Measurements from ENCODE around the gene ZC3H7A. TPM values are rescaled to one million over a fixed set of nuclear protein-coding genes. Genes with fewer than 3 reads are reported as not detected.

ZC3H7A gene
- total and polyA plus RNA-seq, 5 donors from 2014 or later, result 43.3 to 157 (median 48.4) TPM

GRCh38 chr16:11748404-11749254 lies 48.4 kb downstream of the ZC3H7A start:
- H3K4me3 ChIP-seq (ENCODE audit: low read depth, low read length), result no peak overlapping the region
- H3K4me1 Mint-ChIP-seq, result peaks cover 6 to 23% (median 11%) of the 10 kb centered on the region in 4 donors
- H3K36me3 Mint-ChIP-seq, result peaks cover 34% of the 10 kb centered on the region
- no peaks in the 10 kb centered on the region for H3K9me3 Mint-ChIP-seq
- DNase-seq, result peak in 1 of 3 donors; percentile 57
- peak overlapping the region in 2 of 3 donors; percentile 62 to 87 for H3K27ac Mint-ChIP-seq
- peak overlapping the region in 1 of 4 donors; percentile 7 for H3K4me3 Mint-ChIP-seq
- H3K27me3 ChIP-seq (ENCODE audit: control insufficient read depth, insufficient read depth, low read length), result no peaks in the 10 kb centered on the region
- peaks cover 3% of the 10 kb centered on the region for H3K4me1 ChIP-seq (ENCODE audit: control insufficient read depth, insufficient read depth, low read length, poor library complexity, severe bottlenecking)
- H3K36me3 ChIP-seq (ENCODE audit: control insufficient read depth, insufficient read depth, low read length), result peaks cover 42% of the 10 kb centered on the region
- H3K27me3 Mint-ChIP-seq, result no peaks in the 10 kb centered on the region
- no peak overlapping the region for H3K27ac ChIP-seq (ENCODE audit: insufficient read depth, low read length, poor library complexity, severe bottlenecking)
- no peak for ATAC-seq (ENCODE audit: low read depth in 2 of 2)
- H3K9me3 ChIP-seq (ENCODE audit: control insufficient read depth in 2 of 2, low read length in 2 of 2), result no peaks in the 10 kb centered on the region

GRCh38 chr16:11747949-11748403 lies 49.1 kb downstream of the ZC3H7A start:
- H3K36me3 ChIP-seq (ENCODE audit: control insufficient read depth, insufficient read depth, low read length), result peaks cover 37% of the 10 kb centered on the region
- H3K4me3 ChIP-seq (ENCODE audit: low read depth, low read length), result no peak overlapping the region
- H3K27me3 Mint-ChIP-seq, result no peaks in the 10 kb centered on the region
- no peak overlapping the region for H3K27ac ChIP-seq (ENCODE audit: insufficient read depth, low read length, poor library complexity, severe bottlenecking)
- no peaks in the 10 kb centered on the region for H3K9me3 Mint-ChIP-seq
- ATAC-seq (ENCODE audit: low read depth in 2 of 2) (no peak), DNase-seq (no peak)
- no peaks in the 10 kb centered on the region for H3K9me3 ChIP-seq (ENCODE audit: control insufficient read depth in 2 of 2, low read length in 2 of 2)
- H3K4me1 Mint-ChIP-seq, result peaks cover 6 to 27% (median 15%) of the 10 kb centered on the region in 4 donors
- peak overlapping the region; percentile 48 to 87 (median 62) for H3K27ac Mint-ChIP-seq
- H3K4me1 ChIP-seq (ENCODE audit: control insufficient read depth, insufficient read depth, low read length, poor library complexity, severe bottlenecking), result peaks cover 9% of the 10 kb centered on the region
- H3K36me3 Mint-ChIP-seq, result peaks cover 29% of the 10 kb centered on the region
- H3K4me3 Mint-ChIP-seq, result peak overlapping the region in 1 of 4 donors; percentile 7
- H3K27me3 ChIP-seq (ENCODE audit: control insufficient read depth, insufficient read depth, low read length), result no peaks in the 10 kb centered on the region

DNA sequence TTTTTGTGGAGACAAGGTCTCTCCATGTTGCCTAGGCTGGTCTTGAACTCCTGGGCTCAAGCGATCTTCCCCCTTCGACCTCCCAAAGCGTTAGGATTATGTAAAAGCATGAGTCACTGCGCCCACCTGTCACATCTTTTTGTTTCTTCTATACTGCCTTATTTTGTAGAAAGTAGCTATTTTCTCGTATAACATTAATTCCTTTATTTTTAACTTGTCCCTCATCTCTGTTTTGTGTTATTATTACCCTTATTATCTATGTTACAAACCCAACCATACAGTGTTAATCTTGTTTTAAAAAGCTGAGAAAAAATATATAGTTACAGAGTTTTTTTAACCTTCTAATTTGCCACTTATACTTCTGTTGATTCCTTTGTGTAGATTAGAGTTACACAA lies 53.0 kb downstream of the ZC3H7A start:
- H3K9me3 Mint-ChIP-seq, result no peaks in the 10 kb centered on the region

GRCh38 chr16:11743308-11744074 lies 53.6 kb downstream of the ZC3H7A start:
- DNase-seq, result peak; percentile 21 to 57 (median 36)
- Mint-ChIP-seq H3K27ac (peak overlapping the region; percentile 91 to 99 (median 98)), H3K4me1 (peaks cover 34 to 52% (median 41%) of the 10 kb centered on the region in 4 donors), H3K27me3 (no peaks in the 10 kb centered on the region), H3K36me3 (peaks cover 6% of the 10 kb centered on the region), H3K4me3 (peak overlapping the region; percentile 90 to 99 (median 92)), H3K9me3 (no peaks in the 10 kb centered on the region)
- no peaks in the 10 kb centered on the region for H3K9me3 ChIP-seq (ENCODE audit: control insufficient read depth in 2 of 2, low read length in 2 of 2)
- peaks cover 40% of the 10 kb centered on the region for H3K4me1 ChIP-seq (ENCODE audit: control insufficient read depth, insufficient read depth, low read length, poor library complexity, severe bottlenecking)
- H3K4me3 ChIP-seq (ENCODE audit: low read depth, low read length), result peak overlapping the region; percentile 72
- H3K36me3 ChIP-seq (ENCODE audit: control insufficient read depth, insufficient read depth, low read length), result peaks cover 5% of the 10 kb centered on the region
- no peak for ATAC-seq (ENCODE audit: low read depth in 2 of 2)
- peak overlapping the region; percentile 95 for H3K27ac ChIP-seq (ENCODE audit: insufficient read depth, low read length, poor library complexity, severe bottlenecking)
- no peaks in the 10 kb centered on the region for H3K27me3 ChIP-seq (ENCODE audit: control insufficient read depth, insufficient read depth, low read length)

More for the DNA sequence above, 53.0 kb downstream of the ZC3H7A start:
- Histone ChIP-seq H3K4me1 (ENCODE audit: control insufficient read depth, insufficient read depth, low read length, poor library complexity, severe bottlenecking) (peaks cover 34% of the 10 kb centered on the region), H3K9me3 (ENCODE audit: control insufficient read depth in 2 of 2, low read length in 2 of 2) (no peaks in the 10 kb centered on the region), H3K4me3 (ENCODE audit: low read depth, low read length) (no peak overlapping the region), H3K27me3 (ENCODE audit: control insufficient read depth, insufficient read depth, low read length) (no peaks in the 10 kb centered on the region), H3K27ac (ENCODE audit: insufficient read depth, low read length, poor library complexity, severe bottlenecking) (peak overlapping the region; percentile 95), H3K36me3 (ENCODE audit: control insufficient read depth, insufficient read depth, low read length) (peaks cover 8% of the 10 kb centered on the region)
- Mint-ChIP-seq H3K27ac (peak overlapping the region; percentile 84 to 99 (median 98)), H3K4me3 (peak overlapping the region; percentile 90 to 99 (median 92)), H3K27me3 (no peaks in the 10 kb centered on the region), H3K36me3 (peaks cover 8% of the 10 kb centered on the region), H3K4me1 (peaks cover 31 to 46% (median 38%) of the 10 kb centered on the region in 4 donors)
- DNase-seq (no peak), ATAC-seq (ENCODE audit: low read depth in 2 of 2) (no peak)

GRCh38 chr16:11742536-11743307 lies 54.3 kb downstream of the ZC3H7A start, which contains the start of gene TXNDC11:
Gene TXNDC11 (minus strand): TSS chr16:11742857. CDS start chr16:11742730, 127 bp downstream.
- H3K4me1 Mint-ChIP-seq, result peaks cover 39 to 56% (median 44%) of the 10 kb centered on the region in 4 donors
- H3K9me3 ChIP-seq (ENCODE audit: control insufficient read depth in 2 of 2, low read length in 2 of 2), result no peaks in the 10 kb centered on the region
- H3K36me3 Mint-ChIP-seq, result peaks cover 7% of the 10 kb centered on the region
- peak within 1 kb of the TSS; percentile 90 to 99 (median 94) for H3K4me3 Mint-ChIP-seq
- DNase-seq, result peak; percentile 99
- H3K27me3 ChIP-seq (ENCODE audit: control insufficient read depth, insufficient read depth, low read length), result no peaks in the 10 kb centered on the region
- peaks cover 46% of the 10 kb centered on the region for H3K4me1 ChIP-seq (ENCODE audit: control insufficient read depth, insufficient read depth, low read length, poor library complexity, severe bottlenecking)
- no peaks in the 10 kb centered on the region for H3K27me3 Mint-ChIP-seq
- H3K27ac Mint-ChIP-seq, result peak within 1 kb of the TSS; percentile 92 to 99 (median 98)
- peak within 1 kb of the TSS; percentile 95 for H3K27ac ChIP-seq (ENCODE audit: insufficient read depth, low read length, poor library complexity, severe bottlenecking)
- H3K9me3 Mint-ChIP-seq, result no peaks in the 10 kb centered on the region
- ATAC-seq (ENCODE audit: low read depth in 2 of 2), result peak; percentile 95
- H3K4me3 ChIP-seq (ENCODE audit: low read depth, low read length), result peak within 1 kb of the TSS; percentile 82
- no peaks in the 10 kb centered on the region for H3K36me3 ChIP-seq (ENCODE audit: control insufficient read depth, insufficient read depth, low read length)

- DNase-seq, result peak in 1 of 3 donors; percentile 57
- Histone ChIP-seq H3K9me3 (ENCODE audit: control insufficient read depth in 2 of 2, low read length in 2 of 2) (no peaks in the 10 kb centered on the region), H3K36me3 (ENCODE audit: control insufficient read depth, insufficient read depth, low read length) (no peaks in the 10 kb centered on the region), H3K27me3 (ENCODE audit: control insufficient read depth, insufficient read depth, low read length) (no peaks in the 10 kb centered on the region), H3K27ac (ENCODE audit: insufficient read depth, low read length, poor library complexity, severe bottlenecking) (peak overlapping the region; percentile 95), H3K4me1 (ENCODE audit: control insufficient read depth, insufficient read depth, low read length, poor library complexity, severe bottlenecking) (peaks cover 46% of the 10 kb centered on the region), H3K4me3 (ENCODE audit: low read depth, low read length) (peak overlapping the region; percentile 82)
- peak; percentile 18 to 32 for ATAC-seq (ENCODE audit: low read depth in 2 of 2)
- Mint-ChIP-seq H3K4me1 (peaks cover 39 to 62% (median 45%) of the 10 kb centered on the region in 4 donors), H3K27ac (peak overlapping the region; percentile 92 to 99 (median 98)), H3K36me3 (peaks cover 6% of the 10 kb centered on the region), H3K4me3 (peak overlapping the region; percentile 90 to 98 (median 94)), H3K27me3 (no peaks in the 10 kb centered on the region), H3K9me3 (no peaks in the 10 kb centered on the region)
These were observed 54.9 kb downstream of the ZC3H7A start for GRCh38 chr16:11742093-11742535.

DNA sequence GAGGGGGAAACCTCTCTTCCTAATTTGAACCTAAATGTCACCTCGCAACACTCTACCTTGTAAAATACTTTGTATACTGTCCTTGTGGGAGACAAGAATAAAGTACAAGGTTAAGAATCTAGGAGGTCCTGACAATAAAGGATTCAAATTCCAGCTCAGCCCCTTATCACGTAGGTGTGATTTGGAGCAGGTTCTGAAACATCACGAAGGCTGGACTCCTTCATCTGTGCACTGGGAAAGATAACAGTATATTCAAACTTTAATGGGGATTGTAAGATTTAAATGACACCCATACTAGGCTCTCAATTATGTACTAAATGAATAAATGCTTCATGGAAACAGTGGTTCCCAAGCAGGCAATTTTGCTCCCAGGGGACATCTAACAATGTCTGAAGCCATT lies 56.5 kb downstream of the ZC3H7A start:
- peak overlapping the region; percentile 90 to 98 (median 94) for H3K4me3 Mint-ChIP-seq
- H3K27ac Mint-ChIP-seq, result peak overlapping the region in 2 of 3 donors; percentile 98 to 99
- Histone ChIP-seq H3K36me3 (ENCODE audit: control insufficient read depth, insufficient read depth, low read length) (peaks cover 15% of the 10 kb centered on the region), H3K27ac (ENCODE audit: insufficient read depth, low read length, poor library complexity, severe bottlenecking) (peak overlapping the region; percentile 56), H3K9me3 (ENCODE audit: control insufficient read depth in 2 of 2, low read length in 2 of 2) (no peaks in the 10 kb centered on the region), H3K27me3 (ENCODE audit: control insufficient read depth, insufficient read depth, low read length) (no peaks in the 10 kb centered on the region), H3K4me1 (ENCODE audit: control insufficient read depth, insufficient read depth, low read length, poor library complexity, severe bottlenecking) (peaks cover 62% of the 10 kb centered on the region), H3K4me3 (ENCODE audit: low read depth, low read length) (peak overlapping the region; percentile 82)
- DNase-seq (no peak), ATAC-seq (ENCODE audit: low read depth in 2 of 2) (no peak)
- H3K4me1 Mint-ChIP-seq, result peaks cover 51 to 78% (median 58%) of the 10 kb centered on the region in 4 donors
- H3K36me3 Mint-ChIP-seq, result peaks cover 21% of the 10 kb centered on the region
- H3K9me3 Mint-ChIP-seq, result no peaks in the 10 kb centered on the region
- H3K27me3 Mint-ChIP-seq, result no peaks in the 10 kb centered on the region

Measured in CD4-positive, CD25-positive, alpha-beta regulatory T cell (primary cell).